ENCODE measurements around the gene PAXX. TPM values are rescaled to one million over a fixed set of nuclear protein-coding genes. Genes with fewer than 3 reads are reported as not detected.
A peak's percentile ranks its signal among the peaks of the same experiment; 100 is the strongest.

Gene PAXX
- total RNA-seq, 1 donor from 2014 or later, result 84.9 TPM

DNA sequence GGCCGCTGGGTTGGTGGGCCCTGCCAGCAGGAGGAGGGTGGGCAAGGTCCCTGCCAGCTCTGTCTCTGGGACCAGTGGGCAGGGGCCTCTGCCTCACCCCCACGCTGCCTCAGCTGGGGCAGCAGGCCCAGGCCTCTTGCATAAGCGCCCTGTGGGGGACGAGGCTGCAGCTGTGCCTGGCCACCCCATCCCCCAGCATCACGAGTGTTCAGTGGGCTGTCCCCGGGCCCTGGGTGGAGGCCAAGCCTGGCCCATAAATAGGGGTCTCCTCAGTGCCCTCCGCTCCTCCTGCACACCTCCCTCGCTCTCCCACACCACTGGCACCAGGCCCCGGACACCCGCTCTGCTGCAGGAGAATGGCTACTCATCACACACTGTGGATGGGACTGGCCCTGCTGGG, 15.0 kb upstream of the PAXX start, which contains the start of gene PTGDS:
PTGDS (plus strand) TSS at position 282 of the 400 bp plus-strand sequence; CDS start at position 357, 75 bp downstream.
- H3K27me3 Mint-ChIP-seq (ENCODE audit: low read depth), result peaks cover 7% of the 10 kb centered on the region
- no peak within 1 kb of the TSS for H3K27ac Mint-ChIP-seq (ENCODE audit: unreplicated experiment)
- peaks cover 4% of the 10 kb centered on the region for H3K4me1 Mint-ChIP-seq

DNA sequence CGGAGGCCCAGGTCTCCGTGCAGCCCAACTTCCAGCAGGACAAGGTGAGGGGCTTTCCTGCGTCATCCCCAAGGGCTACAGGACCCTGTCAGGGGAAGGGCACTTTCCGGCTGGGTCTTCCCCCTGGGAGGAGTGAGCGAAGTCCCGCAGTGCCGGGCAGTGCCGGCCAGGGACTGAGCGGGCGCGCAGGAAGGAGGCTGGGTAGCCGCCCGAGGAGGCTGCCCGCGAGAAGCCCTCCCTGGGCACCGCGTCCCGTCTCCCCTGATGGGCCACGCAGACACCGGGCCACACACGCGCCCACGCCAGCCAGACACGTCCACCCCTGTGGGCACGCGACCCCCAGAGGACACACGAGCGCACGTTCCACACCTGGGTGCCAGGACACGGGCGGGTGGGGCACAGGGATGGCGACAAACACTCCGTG, 14.6 kb upstream of the PAXX start:
- peaks cover 7% of the 10 kb centered on the region for H3K27me3 Mint-ChIP-seq (ENCODE audit: low read depth)
- H3K27ac Mint-ChIP-seq (ENCODE audit: unreplicated experiment), result no peak overlapping the region
- DNase-seq (ENCODE audit: low read depth, low spot score), result no peak
- TF ChIP-seq, protein P1, sequence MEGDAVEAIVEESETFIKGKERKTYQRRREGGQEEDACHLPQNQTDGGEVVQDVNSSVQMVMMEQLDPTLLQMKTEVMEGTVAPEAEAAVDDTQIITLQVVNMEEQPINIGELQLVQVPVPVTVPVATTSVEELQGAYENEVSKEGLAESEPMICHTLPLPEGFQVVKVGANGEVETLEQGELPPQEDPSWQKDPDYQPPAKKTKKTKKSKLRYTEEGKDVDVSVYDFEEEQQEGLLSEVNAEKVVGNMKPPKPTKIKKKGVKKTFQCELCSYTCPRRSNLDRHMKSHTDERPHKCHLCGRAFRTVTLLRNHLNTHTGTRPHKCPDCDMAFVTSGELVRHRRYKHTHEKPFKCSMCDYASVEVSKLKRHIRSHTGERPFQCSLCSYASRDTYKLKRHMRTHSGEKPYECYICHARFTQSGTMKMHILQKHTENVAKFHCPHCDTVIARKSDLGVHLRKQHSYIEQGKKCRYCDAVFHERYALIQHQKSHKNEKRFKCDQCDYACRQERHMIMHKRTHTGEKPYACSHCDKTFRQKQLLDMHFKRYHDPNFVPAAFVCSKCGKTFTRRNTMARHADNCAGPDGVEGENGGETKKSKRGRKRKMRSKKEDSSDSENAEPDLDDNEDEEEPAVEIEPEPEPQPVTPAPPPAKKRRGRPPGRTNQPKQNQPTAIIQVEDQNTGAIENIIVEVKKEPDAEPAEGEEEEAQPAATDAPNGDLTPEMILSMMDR (conservative IDR thresholded peaks at IDR 0.05), result no peak
- H3K4me3 Mint-ChIP-seq, result no peak overlapping the region
- H3K4me1 Mint-ChIP-seq, result peaks cover 4% of the 10 kb centered on the region
- H3K9me3 Mint-ChIP-seq, result no peaks in the 10 kb centered on the region
- no peaks in the 10 kb centered on the region for H3K36me3 Mint-ChIP-seq (ENCODE audit: low read depth)

More for the DNA sequence above, 15.0 kb upstream of the PAXX start, which contains the start of gene PTGDS:
- H3K9me3 Mint-ChIP-seq, result no peaks in the 10 kb centered on the region
- TF ChIP-seq, protein P1 (conservative IDR thresholded peaks at IDR 0.05), result no peak
- H3K4me3 Mint-ChIP-seq, result no peak within 1 kb of the TSS
- DNase-seq (ENCODE audit: low read depth, low spot score), result no peak
- H3K36me3 Mint-ChIP-seq (ENCODE audit: low read depth), result no peaks in the 10 kb centered on the region

DNA sequence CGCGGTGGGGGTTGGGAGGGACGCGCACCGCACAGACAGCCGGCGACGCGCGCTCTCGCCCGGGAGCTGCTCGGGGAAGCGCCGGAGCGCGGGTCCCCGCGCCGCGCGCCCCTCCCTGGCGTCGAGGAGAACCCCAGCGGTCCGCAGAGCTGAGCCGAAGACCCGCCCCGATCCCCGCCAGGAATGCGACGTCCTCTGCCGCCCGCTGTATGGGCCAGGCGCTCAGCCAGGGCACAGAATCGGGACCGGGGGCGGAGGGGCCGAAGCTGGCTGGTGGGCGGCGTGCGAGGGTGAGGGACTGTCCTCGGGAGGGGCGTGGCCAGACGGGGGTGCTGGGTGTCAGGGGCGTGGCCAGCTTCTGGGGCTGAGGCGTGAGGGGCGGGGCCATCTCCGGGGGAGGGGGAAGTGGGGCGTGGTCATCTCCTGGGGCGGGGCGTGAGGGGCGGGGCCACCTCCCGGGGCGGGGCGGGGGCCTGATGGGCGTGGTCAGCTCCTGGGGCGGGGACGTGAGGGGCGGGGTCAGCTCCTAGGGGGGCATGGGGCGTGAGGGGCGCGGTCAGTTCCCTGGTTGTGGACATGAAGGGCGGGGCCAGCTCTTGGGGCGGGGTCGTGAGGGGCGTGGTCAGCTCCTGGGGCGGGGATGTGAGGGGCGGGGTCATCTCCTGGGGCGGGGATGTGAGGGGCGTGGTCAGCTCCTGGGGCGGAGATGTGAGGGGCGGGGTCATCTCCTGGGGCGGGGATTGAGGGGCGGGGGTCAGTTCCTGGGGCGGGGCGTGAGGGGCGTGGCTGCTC, 14.0 kb upstream of the PAXX start:
- no peak overlapping the region for H3K27ac Mint-ChIP-seq (ENCODE audit: unreplicated experiment)
- peaks cover 4% of the 10 kb centered on the region for H3K4me1 Mint-ChIP-seq
- TF ChIP-seq, protein P1 (conservative IDR thresholded peaks at IDR 0.05), result no peak
- no peak overlapping the region for H3K4me3 Mint-ChIP-seq
- DNase-seq (ENCODE audit: low read depth, low spot score), result peak; percentile 64
- H3K36me3 Mint-ChIP-seq (ENCODE audit: low read depth), result no peaks in the 10 kb centered on the region
- H3K27me3 Mint-ChIP-seq (ENCODE audit: low read depth), result peaks cover 7% of the 10 kb centered on the region
- H3K9me3 Mint-ChIP-seq, result no peaks in the 10 kb centered on the region

DNA sequence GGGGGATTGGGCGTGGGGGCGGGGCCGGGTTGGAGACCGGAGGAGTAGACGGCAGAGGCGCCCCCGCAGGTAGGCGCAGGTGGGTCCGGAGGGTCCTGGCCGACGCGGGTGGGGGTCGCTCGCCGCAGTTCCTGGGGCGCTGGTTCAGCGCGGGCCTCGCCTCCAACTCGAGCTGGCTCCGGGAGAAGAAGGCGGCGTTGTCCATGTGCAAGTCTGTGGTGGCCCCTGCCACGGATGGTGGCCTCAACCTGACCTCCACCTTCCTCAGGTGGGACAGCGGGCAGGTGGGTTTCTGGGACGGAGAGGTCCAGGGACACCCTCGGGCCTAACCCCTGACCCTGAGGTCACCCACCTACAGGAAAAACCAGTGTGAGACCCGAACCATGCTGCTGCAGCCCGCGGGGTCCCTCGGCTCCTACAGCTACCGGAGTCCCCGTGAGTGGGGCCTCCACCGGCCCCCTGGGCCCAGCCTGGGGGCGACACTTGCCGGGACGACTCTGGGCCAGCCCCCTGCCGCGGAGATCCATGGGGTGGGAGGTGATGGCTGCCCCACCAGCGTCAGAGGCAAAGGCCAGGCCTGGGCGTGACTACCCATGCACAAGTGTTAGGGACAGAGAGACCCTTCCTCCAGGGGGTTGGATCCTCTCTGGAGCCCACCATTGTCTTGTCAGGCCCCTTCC, 13.2 kb upstream of the PAXX start:
- no peak overlapping the region for H3K4me3 Mint-ChIP-seq
- no peaks in the 10 kb centered on the region for H3K36me3 Mint-ChIP-seq (ENCODE audit: low read depth)
- H3K9me3 Mint-ChIP-seq, result no peaks in the 10 kb centered on the region
- H3K27me3 Mint-ChIP-seq (ENCODE audit: low read depth), result peaks cover 7% of the 10 kb centered on the region
- no peak for DNase-seq (ENCODE audit: low read depth, low spot score)
- TF ChIP-seq, protein P1 (conservative IDR thresholded peaks at IDR 0.05), result no peak
- H3K27ac Mint-ChIP-seq (ENCODE audit: unreplicated experiment), result no peak overlapping the region
- peaks cover 7% of the 10 kb centered on the region for H3K4me1 Mint-ChIP-seq

DNA sequence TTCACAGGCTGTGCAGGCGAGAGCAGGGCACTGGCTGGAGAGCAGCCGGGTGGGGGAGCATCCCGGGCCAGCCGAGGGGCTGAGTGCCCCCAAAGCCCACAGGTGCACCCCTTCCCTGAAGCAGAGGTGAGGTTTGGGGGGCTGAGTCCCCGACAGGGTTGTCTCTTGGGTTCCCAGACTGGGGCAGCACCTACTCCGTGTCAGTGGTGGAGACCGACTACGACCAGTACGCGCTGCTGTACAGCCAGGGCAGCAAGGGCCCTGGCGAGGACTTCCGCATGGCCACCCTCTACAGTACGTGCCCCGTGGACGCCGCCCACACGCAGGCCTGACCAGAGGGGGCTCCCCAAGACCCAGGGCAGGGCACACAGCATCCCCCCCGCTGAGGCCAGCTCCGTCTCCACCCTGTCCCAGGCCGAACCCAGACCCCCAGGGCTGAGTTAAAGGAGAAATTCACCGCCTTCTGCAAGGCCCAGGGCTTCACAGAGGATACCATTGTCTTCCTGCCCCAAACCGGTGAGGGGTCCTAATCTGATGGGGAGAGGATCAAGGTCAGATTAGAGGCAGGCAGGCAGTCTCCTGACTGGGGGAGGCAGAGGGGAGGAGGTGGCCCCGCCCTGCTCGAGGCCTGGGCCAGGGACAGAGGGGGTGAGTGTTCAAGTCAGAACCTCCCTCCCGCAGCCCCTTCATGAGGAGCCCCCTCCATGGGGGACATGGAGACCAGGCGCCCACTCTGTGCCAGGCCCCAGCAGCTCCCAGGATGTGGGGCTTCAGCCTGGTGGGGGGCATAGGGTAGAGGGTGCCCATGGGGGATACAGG, 12.2 kb upstream of the PAXX start:
- no peak overlapping the region for H3K27ac Mint-ChIP-seq (ENCODE audit: unreplicated experiment)
- no peak for DNase-seq (ENCODE audit: low read depth, low spot score)

More for the DNA sequence above, 12.2 kb upstream of the PAXX start:
- no peaks in the 10 kb centered on the region for H3K9me3 Mint-ChIP-seq
- no peaks in the 10 kb centered on the region for H3K36me3 Mint-ChIP-seq (ENCODE audit: low read depth)
- H3K4me1 Mint-ChIP-seq, result peaks cover 8% of the 10 kb centered on the region
- H3K4me3 Mint-ChIP-seq, result no peak overlapping the region
- H3K27me3 Mint-ChIP-seq (ENCODE audit: low read depth), result peaks cover 7% of the 10 kb centered on the region
- TF ChIP-seq, protein P1 (conservative IDR thresholded peaks at IDR 0.05), result no peak

Data from neural crest cell (in vitro differentiated cells).